Activated CD4-positive, CD25-positive, alpha-beta regulatory T cell treated with anti-CD3 and anti-CD28 coated beads, Interleukin-2, amount 50 U/mL, for 72 hours (primary cell): ENCODE measurements around the gene TOMM20.

ENCODE experiments used
- DNase-seq: peaks from one replicate; pipeline ENCODE4 v3.0.0; 2021

TOMM20 gene

GRCh38 chr1:235133086-235133485 lies 4.4 kb upstream of the TOMM20 start:
- no peak for DNase-seq

DNA sequence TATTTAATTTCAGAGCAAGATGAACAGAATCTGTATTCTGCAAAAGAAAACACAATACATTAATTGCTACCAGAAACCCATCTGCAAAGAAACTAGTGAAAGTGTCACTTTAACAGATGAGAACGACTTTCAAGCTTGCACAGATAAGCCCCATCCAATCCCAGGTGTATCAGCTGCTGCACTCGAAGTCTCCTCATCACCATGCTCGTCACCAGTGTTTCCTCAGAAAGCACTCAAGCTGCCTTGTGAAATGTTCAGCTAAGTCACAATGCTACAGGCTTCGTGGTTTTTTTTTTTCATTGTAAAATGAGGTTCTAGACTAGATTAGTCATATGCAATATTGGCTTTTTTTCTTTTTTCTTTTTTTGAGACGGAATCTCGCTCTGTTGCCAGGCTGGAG lies 3.3 kb upstream of the TOMM20 start:
- no peak for DNase-seq

DNA sequence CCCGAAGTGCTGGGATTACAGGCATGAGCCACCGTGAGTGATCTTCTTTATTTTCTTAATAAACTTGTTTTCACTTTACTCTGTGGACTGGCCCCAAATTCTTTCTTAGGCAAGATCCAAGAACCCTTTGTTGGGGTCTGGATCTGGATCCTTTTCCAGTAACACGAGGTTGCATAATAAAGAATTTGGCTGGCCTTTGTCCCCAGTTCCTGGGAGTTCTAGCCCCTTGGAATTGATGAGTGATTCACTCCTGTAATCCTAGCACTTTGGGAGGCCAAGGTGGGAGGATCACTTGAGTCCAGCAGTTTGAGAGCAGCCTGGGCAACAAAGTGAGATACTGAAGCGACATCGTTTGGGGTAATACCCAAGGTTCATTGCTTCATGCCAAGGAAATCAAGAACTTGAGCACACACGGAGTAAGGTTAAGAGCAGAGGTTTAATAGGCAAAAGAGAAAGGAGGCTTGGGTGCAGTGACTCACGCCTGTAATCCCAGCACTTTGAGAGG lies 2.2 kb upstream of the TOMM20 start:
- no peak for DNase-seq

GRCh38 chr1:235129774-235130570 lies 1.3 kb upstream of the TOMM20 start:
- DNase-seq, result no peak

DNA sequence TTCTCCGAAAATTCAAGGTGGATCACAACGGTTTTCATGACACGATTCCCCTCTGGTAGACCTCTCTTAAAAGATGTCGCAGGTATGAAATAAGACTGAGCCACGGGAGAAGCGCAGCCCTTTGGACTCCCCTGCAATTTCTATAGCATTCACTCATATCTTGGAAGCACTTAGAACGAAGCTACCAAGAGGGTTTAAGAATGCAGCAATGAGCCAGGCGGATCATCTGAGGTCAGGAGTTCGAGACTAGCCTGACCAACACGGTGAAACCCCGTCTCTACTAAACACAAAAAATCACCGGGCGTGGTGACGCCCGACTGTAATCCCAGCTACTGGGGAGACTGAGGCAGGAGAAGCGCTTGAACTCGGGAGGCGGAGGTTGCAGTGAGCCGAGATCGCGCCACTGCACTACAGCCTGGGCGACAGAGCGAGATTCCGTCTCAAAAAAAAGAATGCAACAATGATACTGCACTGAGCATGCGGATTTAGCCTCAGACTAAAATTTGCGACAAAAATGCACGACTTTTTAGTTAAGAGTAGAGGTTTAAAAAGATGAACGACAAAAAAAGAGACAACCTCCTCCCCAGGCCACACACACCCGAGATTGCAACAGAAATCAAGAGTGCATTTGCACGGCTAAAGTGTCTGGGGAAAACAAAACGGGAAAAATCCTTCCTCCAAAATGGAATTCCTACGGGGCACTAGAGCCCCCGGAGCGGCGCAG lies 743 bp downstream of the TOMM20 start:
- DNase-seq, result peak; percentile 42

DNA sequence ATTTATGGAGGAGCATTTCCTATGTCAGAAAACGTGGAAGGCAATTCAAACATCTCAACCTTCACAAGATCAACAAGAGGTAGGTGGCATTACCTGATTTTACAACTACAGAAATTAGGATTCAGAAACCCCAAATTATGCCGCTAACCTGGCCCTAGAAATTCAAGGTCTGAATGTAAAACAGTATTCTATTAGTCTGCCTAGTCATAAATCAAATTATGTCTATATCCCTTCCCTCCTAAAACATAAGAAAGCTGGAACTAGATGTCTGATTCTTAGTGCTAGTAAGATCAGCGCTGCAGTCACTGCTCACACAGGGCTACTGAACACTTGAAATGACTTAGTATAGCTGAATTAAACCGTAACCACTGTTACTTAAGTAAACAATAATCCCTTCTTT lies 1.4 kb downstream of the TOMM20 start:
- DNase-seq, result no peak

GRCh38 chr1:235124665-235125064 lies 4.0 kb downstream of the TOMM20 start:
- no peak for DNase-seq

- DNase-seq, result no peak
Observed at GRCh38 chr1:235124111-235124510, 4.5 kb downstream of the TOMM20 start.

DNA sequence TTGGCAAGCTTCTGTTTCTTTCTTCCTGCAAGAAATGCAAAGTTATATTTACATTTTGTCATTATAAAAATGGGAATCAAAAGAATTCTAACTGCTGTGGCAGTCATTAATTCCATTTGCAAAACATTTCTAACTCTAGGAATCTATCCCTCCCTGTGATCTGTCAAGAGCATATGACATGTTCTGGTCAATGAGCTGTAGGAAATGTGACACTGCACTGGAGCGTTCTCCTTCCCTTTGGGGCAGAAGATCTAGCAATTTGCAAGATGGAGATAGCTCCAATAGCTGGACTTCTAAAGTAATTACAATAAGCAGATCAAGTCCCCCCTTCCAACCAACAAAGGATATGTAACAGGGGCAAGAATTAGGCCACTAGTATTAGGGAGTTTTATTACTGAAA lies 6.3 kb downstream of the TOMM20 start:
- DNase-seq, result no peak

DNA sequence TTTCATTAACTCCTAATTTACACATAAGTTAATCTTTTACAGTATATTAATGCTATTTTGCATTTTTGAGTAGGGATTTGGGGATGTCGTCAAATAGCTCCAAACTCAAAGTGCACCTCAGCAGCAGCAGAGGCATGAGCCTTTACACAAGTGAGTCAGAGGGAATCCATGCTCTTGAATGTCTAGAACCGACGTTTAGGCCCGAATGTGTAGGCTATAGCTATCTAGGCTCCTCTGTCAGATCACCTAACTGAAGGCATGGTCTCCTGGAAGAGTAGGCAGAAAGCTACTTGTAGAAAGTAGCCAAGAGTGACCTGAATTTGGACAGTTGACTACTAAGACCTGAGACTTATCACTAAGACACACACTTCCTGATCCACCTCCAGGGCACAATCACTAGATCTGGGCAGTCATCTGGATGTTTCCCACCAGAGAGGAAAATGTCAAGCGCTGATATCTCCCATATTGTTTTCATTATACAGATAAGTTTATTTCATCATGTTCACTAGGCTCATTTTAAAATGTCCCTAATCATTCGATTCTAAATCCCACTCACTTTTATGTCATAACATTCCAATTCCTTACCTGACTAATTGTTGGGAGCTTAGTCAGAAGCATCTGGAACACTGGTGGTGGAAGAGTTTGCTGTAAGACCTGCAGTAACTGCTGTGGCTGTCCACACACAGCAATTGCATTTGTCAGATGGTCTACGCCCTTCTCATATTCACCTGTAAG lies 15.3 kb downstream of the TOMM20 start:
- no peak for DNase-seq

GRCh38 chr1:235112297-235113182 lies 16.1 kb downstream of the TOMM20 start:
- no peak for DNase-seq

GRCh38 chr1:235111107-235111506 lies 17.5 kb downstream of the TOMM20 start:
- no peak for DNase-seq

DNA sequence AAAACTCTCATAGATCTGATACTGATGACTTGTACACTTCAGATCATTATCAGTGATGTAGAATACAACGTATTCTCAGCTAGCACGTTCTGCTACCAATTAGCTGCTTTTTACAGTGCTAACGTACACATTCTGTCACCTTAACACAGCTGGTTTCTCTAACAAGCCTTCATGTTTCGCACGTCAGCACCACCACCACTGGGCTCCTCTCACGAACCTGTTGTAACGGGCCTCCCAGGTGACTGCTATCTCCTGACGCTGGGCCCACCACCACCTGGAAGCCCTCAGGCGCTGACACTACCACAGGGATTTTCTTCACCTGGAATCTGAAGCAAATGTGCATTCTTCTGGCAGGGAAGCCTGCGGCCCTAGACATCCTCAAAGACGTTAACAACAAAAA lies 19.8 kb downstream of the TOMM20 start:
- DNase-seq, result no peak

GRCh38 chr1:235108185-235108593 lies 20.4 kb downstream of the TOMM20 start:
- no peak for DNase-seq

- DNase-seq, result no peak
Observed at GRCh38 chr1:235107368-235108184, 21.1 kb downstream of the TOMM20 start.

- DNase-seq, result no peak
Observed at GRCh38 chr1:235106457-235106856, 22.2 kb downstream of the TOMM20 start.

GRCh38 chr1:235105051-235106043 lies 23.3 kb downstream of the TOMM20 start:
- no peak for DNase-seq

DNA sequence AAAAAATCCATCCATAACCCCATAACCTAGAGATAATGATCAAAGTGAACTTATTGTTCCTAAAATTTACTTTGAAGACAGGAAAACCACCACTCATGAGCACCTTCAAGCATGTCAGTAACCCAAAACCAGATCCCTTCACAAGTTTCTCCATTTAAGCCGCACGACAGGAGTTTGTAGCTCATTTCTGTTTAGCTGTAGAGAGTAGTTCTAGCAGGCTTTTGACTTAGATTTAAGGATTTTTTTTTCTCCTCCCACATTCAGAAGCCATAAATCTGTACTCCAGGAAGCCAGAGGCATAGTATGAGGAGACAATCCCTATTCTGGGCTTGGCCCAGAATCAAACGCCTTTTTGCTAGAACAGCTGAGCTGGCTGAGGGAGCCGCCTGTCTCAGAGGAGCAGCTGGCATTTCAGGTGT lies 25.6 kb downstream of the TOMM20 start:
- no peak for DNase-seq

GRCh38 chr1:235102259-235102582 lies 26.4 kb downstream of the TOMM20 start:
- no peak for DNase-seq

DNA sequence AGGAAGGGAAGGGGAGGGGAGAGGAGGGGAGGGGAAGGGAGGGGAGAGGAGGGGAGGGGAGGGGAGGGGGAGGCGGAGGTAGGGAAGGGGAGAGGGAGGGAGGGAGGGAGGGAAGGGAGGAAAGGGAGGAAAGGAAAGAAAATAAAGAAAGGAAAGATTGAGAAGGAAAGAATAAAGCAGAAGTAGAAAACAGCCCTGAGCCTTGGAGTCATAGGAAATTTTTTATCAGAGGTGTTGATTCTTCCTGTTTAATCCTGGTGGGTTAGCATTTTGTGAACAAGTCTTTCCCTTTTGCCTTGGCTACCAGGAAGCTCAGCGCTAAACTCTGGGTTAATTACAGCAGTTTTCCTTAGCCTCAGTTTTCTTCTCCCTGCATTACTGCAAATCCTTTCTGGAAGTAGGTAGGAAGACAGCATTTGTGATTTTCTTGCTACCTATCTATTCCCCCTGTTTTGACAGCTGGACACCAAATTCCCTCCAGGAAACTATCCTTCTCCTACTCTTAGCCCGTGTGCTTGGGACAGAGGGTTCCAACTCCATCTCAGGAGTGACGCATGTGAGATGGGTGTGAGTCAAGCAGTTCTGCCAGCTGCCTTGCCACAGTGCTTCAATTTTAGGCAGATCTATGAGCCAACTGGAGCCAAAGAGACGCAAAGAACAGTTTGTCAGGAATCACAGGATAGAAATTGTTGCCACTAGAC lies 26.9 kb downstream of the TOMM20 start:
- no peak for DNase-seq
